HepG2 (cell line): ENCODE measurements around the gene HEPN1. TPM values are rescaled to one million over a fixed set of nuclear protein-coding genes. Genes with fewer than 3 reads are reported as not detected.
A peak's percentile ranks its signal among the peaks of the same experiment; 100 is the strongest.

ENCODE experiments used
- CEBPG ChIP-seq: IDR thresholded peaks from 2 replicates; pipeline ENCODE4 v1.6.1; 2016
- DMTF1 ChIP-seq: sonication (generic); formaldehyde crosslinking; IDR thresholded peaks from 2 replicates; pipeline ENCODE4 v1.4.0; 2020; ENCODE audit warnings: mild to moderate bottlenecking, missing genetic modification reagents
- DPF2 ChIP-seq: sonication (generic); formaldehyde crosslinking; IDR thresholded peaks from 2 replicates; pipeline ENCODE4 v1.4.0; 2020; ENCODE audit warnings: mild to moderate bottlenecking, low read depth, missing genetic modification reagents, borderline replicate concordance
- DRAP1 ChIP-seq: IDR thresholded peaks from 2 replicates; pipeline ENCODE4 v1.6.1; 2016; ENCODE audit warnings: missing genetic modification reagents, missing compliant biosample characterization
- EP300 ChIP-seq, 3 experiments: sonication (generic) in 1 of 3; formaldehyde crosslinking in 1 of 3; IDR thresholded peaks; 2 replicates each; pipeline versions ENCODE4 v1.5.1 to v1.6.1; 2011 to 2020; ENCODE audit warnings: low read depth in 2 of 3, low read length in 2 of 3, borderline replicate concordance in 1 of 3, improper control_type of control experiment in 1 of 3, mild to moderate bottlenecking in 1 of 3, missing genetic modification reagents in 1 of 3, moderate library complexity in 1 of 3
- IRX3 ChIP-seq: sonication (generic); formaldehyde crosslinking; IDR thresholded peaks from 2 replicates; pipeline ENCODE4 v1.8.1; 2023; ENCODE audit warnings: mild to moderate bottlenecking, low read depth, missing genetic modification reagents, borderline replicate concordance
- KDM2A ChIP-seq: sonication (generic); formaldehyde crosslinking; IDR thresholded peaks from 2 replicates; pipeline ENCODE4 v1.4.0; 2020; ENCODE audit warnings: low read depth, missing genetic modification reagents, borderline replicate concordance
- SAP130 ChIP-seq: IDR thresholded peaks from 2 replicates; pipeline ENCODE4 v1.6.1; 2016; ENCODE audit warnings: low read depth
- SIX4 ChIP-seq: sonication (generic); formaldehyde crosslinking; IDR thresholded peaks from 2 replicates; pipeline ENCODE4 v1.4.0; 2020; ENCODE audit warnings: missing genetic modification reagents
- SOX5 ChIP-seq: IDR thresholded peaks from 2 replicates; pipeline ENCODE4 v1.6.1; 2016; ENCODE audit warnings: borderline replicate concordance
- TGIF2 ChIP-seq: IDR thresholded peaks from 2 replicates; pipeline ENCODE4 v1.6.1; 2016; ENCODE audit warnings: control low read depth, missing compliant biosample characterization
- TOPORS ChIP-seq: sonication (generic); formaldehyde crosslinking; IDR thresholded peaks from 2 replicates; pipeline ENCODE4 v1.8.0; 2023; ENCODE audit warnings: mild to moderate bottlenecking, missing genetic modification reagents
- ZNF407 ChIP-seq: sonication (generic); formaldehyde crosslinking; IDR thresholded peaks from one replicate; pipeline ENCODE4 v1.5.1; 2020; ENCODE audit warnings: mild to moderate bottlenecking, missing genetic modification reagents; ENCODE audit errors: not compliant biosample characterization
- ZNF460 ChIP-seq: sonication (generic); formaldehyde crosslinking; IDR thresholded peaks from 2 replicates; pipeline ENCODE4 v1.5.1; 2020; ENCODE audit warnings: missing genetic modification reagents, mild to moderate bottlenecking, borderline replicate concordance
- ZNF724P ChIP-seq: sonication (generic); formaldehyde crosslinking; IDR thresholded peaks from 2 replicates; pipeline ENCODE4 v1.8.0; 2022; ENCODE audit warnings: missing genetic modification reagents, borderline replicate concordance
- ZSCAN25 ChIP-seq: sonication (generic); formaldehyde crosslinking; IDR thresholded peaks from 2 replicates; pipeline ENCODE4 v1.8.0; 2022; ENCODE audit warnings: mild to moderate bottlenecking, missing genetic modification reagents
- polyA plus RNA-seq, 8 experiments: library from polyadenylated mRNA; depleted of rRNA in 3 of 8; stranded (reverse) in 7 of 8; unstranded in 1 of 8; fragments of >200 nt; fragmentation: Illumina TruSeq in 4 of 8; extraction: Trizol in 4 of 8; gene quantifications; 2 replicates each; pipeline versions ENCODE4 v1.2.1 to v1.2.3, GENCODE V29; 2011 to 2016; ENCODE audit warnings: low read depth in 4 of 8, missing spikeins in 1 of 8, mixed read lengths in 1 of 8; ENCODE audit not compliant: insufficient read depth in 1 of 8
- total RNA-seq, 5 experiments: library from RNA; depleted of rRNA; stranded (reverse); fragments of >200 nt; fragmentation: Illumina TruSeq; extraction: Trizol; gene quantifications; 2 replicates each; pipeline ENCODE4 v1.2.3, GENCODE V29; 2016; ENCODE audit warnings: low read depth in 1 of 5

Gene HEPN1
- total and polyA plus RNA-seq, 2 of the 13 experiments (the other 11 are each of a cell fraction or from before 2014, with no cell fraction given): not detected

DNA sequence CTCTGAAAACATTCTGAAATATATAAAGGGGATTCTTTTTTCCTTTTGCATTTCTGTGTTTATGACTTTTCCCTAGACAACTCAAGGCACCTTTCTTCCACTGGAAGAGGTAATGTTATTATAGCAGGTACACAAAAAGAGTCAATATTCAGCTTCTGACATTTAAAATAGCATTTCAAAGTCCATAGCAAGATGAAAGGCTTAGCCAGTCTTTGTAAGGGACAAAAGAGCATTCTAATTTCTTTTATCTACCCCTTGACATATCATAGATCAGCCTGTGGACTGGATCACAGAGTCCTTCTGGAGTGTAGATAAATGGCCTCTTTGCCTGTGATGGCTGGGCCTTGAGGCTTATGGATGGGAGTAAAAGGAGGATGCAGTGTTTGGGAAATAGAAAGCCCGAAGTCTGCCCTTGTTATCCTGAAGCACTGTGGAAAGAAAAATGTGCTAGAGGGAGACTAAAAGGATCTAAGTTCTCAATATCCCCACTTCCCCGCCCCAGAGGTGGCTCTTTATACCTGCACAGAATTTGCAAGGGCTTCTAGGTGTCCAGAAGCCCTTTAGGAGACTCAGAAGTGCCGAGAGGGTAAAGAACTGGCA, 18.4 kb downstream of the HEPN1 start (continued):
- TF ChIP-seq IRX3 (no peak), DPF2 (CRISPR knock-in tag) (peak; percentile 33), SAP130 (peak; percentile 68), ZNF407 (CRISPR knock-in tag) (no peak), ZSCAN25 (no peak), KDM2A (CRISPR knock-in tag) (no peak), SOX5 (CRISPR knock-in tag) (peak; percentile 87), SIX4 (CRISPR knock-in tag) (no peak), CEBPG (CRISPR knock-in tag) (no peak), TOPORS (CRISPR knock-in tag) (no peak), ZNF724P (CRISPR knock-in tag) (no peak), DMTF1 (CRISPR knock-in tag) (no peak), TGIF2 (CRISPR knock-in tag) (peak; percentile 49; the same call in 1 of the 2 replicates), EP300 (IDR thresholded peaks at IDR 0.05; ENCODE audit: low read depth in 2 of 2, low read length in 2 of 2) (peak in 1 of 2 experiments; percentile 78; a peak in 2 of 4 replicates), EP300 (CRISPR knock-in tag; IDR thresholded peaks at IDR 0.05; ENCODE audit: borderline replicate concordance) (peak; percentile 35; the same call in 1 of the 2 replicates), DRAP1 (CRISPR knock-in tag) (peak; percentile 51), ZNF460 (CRISPR knock-in tag) (no peak)
